ENCODE data around the gene MIOX.

The MIOX gene

DNA sequence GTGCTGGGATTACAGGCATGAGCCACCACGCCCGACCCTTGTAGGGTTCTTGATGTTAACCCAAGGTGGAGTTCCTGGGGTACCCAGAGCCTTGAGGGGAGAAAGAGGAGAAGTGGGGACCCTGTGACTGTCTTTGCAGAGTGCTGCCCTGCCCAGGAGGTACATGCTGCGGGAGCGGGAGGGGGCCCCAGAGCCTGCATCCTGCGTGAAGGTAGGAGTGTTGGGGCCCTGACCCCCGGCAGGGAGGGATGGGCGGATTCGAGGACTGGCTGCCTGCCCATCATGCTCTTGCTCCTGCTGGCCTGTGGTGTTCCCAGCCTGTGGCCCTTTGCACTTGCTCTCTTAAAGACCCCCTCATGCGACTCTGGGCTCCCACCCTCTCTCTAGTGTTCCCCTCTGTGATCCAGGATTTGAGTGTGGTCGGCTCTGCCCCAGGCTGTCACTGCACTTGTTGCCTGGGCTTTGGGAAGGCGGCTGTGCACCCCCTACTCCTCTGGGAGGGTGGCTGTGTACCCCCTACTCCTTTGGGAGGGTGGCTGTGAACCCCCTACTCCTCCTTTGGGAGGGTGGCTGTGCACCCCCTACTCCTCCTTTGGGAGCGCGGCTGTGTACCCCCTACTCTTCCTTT is 34.3 kb downstream of the MIOX start:
- no peak for DNase-seq

DNA sequence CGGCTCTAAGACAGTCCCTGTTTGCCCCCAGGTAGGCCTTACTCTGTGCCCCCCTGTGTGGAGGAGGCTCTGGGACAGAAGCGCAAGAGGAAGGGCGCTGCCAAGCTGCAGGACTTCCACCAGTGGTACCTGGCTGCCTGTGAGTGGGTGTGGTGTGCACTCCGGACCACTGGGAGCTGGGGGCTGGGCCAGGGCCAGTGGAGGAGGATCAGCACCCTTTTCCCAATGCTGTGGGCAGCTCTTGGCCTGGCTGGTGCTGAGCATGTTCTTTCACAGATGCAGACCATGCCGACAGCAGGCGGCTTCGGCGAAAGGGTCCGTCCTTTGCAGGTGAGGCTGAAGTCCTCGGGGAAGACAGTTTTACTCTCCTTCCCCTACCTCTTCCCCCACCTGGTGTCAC is 35.1 kb downstream of the MIOX start:
- DNase-seq = no peak

DNA sequence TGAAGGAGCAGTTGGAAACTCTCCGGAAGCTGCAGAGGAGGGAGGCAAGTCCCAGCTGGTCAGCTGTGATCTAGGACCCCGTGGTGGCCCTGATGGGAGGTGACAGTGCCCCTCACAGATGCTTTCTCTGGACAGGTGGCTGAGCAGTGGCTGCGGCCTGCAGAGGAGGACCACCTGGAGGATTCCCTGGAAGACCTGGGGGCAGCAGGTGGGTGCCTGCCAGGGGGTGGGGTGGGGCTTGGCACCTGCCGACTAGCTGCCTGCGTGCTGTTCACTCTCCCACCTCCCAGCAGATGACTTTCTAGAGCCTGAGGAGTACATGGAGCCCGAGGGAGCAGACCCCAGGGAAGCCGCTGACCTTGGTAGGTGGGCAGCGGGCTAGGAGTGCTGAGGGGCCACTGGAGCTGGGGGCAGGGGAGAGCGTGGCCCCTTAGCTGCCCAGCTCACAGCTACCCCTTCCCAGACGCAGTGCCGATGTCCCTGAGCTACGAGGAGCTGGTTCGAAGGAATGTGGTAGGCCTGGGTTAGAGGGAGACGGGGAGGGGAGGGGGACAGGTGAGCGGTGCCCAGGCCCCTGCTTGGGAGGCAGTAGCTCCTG is 35.6 kb downstream of the MIOX start:
- DNase-seq = no peak

DNA sequence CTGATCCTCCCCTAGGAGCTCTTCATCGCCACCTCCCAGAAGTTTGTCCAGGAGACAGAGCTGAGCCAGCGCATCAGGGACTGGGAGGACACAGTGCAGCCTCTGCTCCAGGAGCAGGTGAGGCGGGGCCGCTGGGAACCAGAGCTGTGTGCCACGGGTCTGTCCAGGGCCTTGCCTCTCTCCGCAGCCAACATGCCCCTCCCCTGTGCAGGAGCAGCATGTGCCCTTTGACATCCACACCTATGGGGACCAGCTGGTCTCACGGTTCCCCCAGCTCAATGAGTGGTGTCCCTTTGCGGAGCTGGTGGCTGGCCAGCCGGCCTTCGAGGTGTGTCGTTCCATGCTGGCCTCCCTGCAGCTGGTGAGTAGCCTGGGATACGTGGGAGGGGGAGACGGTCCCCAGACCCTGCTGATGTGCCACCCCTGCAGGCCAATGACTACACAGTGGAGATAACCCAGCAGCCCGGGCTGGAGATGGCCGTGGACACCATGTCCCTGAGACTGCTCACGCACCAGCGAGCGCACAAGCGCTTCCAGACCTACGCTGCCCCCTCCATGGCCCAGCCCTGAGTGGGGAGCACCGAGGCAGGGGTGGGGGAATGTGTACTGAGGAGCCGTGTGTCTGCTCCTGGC is 36.3 kb downstream of the MIOX start:
- no peak for DNase-seq

DNA sequence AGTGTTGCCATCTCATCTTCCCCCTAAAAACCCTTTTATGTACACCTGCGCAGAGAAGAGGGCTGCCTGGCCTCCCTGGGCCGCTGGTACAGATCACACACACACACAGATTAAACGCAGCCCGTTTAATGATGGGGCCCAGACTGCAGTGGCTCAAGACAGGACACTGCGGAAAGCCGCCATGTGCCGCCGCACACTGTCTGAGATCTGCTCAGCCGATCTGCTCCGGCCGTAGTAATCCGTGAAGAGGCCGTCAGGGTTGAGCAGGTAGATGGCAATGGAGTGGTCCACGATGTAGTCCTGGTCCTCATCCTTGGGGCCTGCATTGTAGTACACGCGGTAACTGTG is 36.8 kb downstream of the MIOX start:
- no peak for DNase-seq

DNA sequence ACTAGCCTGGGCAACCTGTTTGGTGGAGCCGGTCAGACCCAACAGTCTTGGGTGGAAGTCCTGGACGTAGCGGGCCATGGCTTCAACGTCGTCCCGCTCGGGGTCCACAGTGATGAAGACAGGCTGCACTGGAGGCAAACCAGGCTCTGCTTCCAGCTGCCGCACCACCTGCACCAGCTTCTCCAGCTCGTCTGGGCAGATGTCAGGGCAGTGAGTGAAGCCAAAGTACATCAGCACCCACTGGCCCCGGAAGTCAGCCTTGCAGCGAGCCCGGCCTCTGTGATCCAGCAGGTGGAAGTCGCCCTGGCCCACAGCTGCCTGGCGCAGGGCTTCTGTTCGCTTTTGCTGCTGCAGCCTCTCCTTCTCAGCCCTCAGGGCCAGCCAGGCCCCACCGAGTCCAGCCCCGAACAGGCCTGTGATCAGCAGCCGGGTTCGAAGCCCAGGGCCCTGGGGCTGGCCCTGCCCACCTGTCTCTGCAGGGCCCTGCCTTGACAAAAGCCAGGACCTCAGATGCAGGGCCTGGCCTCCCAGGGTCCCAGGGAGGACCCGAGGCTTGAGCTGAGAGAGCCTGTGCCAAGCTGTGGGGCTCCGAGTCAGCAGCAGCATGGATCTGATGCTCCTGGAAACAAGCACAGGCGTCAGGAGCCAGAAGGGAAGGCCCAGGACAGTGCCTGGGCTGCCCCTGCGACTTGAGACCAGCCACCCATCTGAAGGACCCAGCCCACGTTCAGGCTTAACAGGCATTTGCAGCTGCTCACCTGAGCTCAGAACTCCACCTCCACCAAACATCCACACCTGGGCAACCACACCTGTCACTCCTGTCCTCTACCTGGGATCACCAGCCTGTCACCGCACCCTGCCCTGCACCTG is 37.4 kb downstream of the MIOX start:
- DNase-seq = no peak

DNA sequence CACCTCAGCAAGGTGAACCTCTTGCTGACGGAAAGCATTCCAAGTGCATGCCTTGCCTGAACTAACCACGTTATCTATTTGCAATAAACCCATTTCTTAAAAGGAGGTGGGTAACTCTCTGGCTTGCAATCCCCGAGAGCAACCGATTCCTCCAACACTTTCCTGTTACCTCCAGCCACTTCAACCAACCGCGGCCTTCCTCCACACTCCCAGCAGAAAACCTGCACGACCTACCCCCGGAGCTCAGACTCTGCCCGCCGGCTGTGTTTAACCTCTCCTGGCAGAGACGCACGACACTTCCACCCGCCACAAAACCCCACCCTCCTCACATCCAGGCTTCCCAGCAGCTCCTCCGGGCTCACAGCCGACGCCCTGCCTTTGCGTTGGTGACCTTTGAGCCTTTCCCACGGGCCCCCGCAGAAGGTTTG is 38.0 kb downstream of the MIOX start:
- no peak for DNase-seq

DNA sequence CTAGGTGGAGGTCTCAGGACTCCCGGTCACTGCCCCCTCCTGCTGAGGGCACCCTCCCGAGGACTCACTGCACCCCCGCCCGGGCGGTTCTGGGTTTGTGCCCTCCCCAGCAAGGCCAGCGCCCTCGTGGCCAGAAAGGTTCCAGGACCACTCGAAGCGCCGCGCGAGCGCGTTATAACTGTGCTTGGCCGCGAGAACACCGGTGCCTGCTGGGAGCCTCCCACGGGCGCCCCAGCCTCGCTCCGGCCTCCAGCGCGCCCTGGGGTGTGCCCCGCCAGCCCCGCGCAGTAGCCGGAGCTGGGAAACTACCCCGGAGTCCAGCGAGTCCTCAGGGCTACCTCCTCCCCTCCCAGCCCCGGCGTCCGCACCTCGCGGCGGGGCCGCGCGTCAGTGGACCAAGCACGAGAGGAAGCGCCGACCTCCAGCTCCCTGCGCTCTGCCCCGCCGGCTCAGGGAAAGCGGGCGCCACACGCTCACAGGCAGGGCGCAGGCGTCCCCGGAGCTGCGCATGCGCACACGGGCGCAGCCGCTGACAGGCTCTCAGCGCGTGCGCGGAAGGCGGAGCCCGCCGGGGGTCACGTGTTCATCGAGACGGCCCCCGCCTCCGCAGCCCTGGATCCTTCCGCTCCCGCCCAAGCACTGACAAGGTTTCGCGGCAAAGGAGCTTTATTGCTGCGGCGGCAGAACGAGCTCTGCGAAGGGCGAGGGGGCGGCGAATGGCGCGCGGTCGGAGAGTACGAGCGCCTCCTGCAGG is 38.6 kb downstream of the MIOX start, which contains the start of gene SCO2:
Gene SCO2, minus strand, starts transcription at position 495 of the 754 bp plus-strand sequence. CDS start 1,187 bp downstream, outside the sequence.
- peak; percentile 93 for DNase-seq

DNA sequence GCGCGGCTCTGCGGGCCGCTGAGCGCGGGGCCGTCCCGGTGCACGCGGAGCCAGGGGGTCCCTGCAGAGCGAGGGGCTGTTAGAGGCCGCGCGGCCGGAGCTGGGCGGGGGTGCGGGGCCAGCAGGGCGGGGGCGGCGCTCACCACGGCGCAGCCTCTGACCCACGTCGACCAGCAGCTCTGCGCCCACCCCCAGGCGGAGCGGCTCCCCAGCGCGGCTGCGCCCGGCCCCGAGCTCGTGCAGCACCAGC is 39.1 kb downstream of the MIOX start:
- no peak for DNase-seq

DNA sequence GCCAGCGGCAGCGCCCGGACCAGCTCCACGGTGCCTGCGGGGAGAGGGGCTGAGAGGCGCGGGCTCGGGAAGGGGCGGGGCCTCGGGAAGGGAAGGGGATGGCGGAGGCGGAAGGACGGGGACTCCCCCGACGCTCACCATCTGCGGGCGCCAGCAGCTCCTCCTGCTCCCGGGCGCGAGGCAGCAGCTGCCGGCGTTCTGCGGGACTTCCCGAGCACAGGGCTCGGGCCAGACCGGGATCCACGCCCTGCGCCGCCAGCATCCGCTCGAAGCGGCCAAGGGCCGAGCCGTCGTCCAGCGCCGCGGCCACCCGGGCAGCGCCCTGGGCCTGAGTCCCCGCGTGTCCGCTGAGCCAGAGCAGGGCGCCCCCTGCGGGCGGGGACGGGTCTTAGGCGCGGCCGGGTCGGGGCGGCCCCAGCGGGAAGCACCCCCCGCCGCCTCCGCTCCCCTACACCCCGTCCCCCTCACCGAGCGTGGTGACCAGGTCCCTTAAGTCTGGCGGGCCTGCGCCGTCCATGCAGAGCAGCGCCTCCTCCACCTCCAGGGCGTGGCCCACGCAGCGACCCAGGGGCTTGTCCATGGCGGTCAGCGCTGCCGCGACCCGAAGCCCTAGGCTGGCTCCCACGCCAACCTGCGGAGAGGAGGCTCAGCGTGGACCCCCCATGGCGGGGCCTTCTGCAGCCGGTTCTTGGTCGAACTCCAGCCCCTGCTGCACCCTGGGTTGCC is 39.6 kb downstream of the MIOX start:
- DNase-seq = no peak

DNA sequence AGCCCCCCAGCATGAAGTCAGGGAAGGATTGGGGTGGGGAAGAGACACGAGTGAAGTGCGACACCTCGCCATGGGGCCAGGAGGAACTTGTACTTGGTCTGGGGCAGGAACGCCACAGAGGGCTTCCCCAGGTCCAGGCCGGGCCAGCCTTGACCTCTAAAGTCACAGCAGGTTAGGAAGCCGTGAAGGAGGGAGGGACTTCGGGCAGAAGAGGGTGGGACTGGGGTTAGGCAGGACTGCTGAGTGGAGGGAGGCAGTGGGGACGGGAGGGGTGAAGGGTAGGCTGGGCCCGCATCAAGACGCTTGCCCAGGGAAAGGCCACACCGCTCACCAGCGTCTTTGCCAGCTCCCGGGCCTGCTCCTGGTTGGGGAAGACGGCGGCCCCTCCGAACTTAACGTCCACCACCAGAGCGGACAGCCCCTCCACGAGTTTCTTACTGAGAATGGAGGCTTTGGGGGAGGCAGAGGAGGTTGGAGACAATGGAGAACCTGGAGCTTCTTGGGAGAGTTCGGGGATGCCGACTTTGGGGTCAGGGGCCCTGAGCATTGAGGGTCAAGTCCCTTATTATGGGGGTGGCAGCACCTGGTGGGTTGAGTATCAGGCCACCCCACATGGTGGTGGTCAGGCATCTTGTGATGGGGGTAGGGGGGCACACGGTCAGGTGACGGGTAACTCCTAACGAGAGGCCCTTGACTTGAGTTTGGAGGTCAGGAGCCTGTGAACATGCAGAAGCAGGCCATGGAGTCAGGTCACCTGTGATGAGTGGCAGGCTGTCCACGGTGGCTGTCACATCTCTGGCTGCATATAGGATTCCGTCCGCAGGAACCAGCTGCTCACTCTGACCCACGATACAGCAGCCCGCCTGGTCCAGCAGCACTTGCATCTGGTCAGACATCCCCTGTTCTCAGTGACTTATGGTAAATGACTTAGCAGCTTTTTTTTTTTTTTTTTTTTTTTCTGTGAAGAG is 40.5 kb downstream of the MIOX start:
- no peak for DNase-seq

DNA sequence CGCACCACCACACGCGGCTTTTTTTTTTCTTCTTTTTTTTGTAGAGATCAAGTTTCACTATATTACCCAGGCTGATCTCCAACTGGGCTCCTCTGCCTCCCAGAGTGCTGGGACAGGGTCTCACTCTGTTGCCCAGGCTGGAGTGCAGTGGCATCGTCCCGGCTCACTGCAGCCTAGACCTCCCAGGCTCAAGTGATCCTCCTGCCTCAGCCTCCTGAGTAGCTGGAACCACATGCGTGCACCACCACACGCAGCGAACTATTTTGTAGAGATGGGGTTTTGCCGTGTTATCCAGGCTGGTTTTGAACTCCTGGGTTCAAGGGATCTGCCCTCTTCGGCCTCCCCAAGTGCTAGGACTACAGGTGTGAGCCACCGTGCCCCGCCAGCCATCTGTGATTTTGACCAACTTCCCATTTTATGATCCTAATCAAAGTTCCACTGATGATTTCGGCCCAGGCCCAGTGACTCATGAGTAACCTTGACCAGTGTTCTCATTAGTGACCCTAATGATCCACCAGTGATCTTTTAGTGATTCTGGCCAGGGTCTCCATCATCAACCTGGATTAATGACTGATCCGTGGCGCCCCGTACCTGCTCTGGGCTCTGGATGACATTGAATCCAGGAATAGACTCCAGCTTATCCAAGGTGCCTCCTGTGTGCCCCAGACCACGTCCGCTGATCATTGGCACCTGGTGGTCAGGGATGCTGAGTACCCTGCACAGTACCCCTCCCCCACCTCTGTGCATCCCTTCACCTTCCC is 41.4 kb downstream of the MIOX start:
- DNase-seq = no peak

DNA sequence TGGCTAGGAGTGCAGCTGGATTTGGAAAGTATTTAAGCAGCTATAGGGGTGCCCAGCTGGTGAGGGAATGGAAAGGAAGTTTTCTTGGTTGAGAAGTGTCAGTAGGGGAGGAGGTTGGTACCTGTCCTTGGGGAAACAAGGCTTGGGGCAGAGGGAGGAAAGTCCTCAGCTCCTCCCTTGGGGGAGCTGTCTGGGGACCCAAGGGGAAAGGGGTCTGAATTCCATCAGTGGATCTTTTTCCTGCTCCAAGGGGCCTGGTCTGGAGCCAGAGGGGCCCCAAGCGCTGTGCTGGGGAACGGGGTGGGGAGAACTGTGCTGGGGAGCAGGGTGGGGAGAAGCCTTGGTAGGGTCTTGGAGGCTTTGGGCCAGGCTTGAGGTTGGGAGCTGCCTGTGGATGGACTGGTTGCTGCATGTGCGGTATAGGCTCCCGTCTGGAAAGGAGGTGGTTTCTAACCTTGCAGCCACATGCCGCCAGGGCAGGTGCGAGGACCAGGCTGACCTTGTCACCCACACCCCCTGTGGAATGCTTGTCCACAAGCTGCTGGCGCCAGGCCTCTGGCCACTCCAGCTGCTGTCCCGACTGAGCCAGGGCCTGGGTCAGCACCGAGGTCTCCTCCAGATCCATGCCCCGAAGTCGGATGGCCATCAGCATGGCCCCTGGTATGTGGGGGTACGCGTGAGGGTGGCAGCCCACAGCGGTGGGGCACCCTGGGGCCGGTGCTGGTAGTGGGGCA is 42.2 kb downstream of the MIOX start:
- no peak for DNase-seq

DNA sequence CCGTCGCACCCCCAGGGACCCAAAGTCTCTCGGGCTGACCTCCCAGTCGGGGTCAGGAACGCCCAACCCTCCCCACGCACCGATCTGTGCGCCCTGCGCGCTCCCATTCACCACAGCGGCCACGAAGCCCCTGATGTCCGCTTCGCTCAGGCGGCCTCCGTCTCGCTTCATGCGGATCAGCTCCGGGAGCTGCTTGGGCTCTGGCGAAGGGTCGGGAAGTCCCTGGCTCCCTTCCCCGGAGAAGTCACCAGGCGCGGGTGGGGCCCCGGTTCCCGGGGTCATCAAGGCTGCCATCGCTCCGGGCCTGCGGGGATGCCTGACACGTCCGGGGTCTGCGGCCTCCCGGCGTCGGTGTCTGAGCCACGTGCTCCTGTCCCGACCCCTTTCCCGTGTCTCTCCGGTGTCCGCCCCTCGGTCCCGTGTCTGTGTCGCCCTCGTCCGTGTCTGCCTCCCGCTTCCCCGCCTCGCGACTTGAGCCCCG is 42.8 kb downstream of the MIOX start:
- no peak for DNase-seq

DNA sequence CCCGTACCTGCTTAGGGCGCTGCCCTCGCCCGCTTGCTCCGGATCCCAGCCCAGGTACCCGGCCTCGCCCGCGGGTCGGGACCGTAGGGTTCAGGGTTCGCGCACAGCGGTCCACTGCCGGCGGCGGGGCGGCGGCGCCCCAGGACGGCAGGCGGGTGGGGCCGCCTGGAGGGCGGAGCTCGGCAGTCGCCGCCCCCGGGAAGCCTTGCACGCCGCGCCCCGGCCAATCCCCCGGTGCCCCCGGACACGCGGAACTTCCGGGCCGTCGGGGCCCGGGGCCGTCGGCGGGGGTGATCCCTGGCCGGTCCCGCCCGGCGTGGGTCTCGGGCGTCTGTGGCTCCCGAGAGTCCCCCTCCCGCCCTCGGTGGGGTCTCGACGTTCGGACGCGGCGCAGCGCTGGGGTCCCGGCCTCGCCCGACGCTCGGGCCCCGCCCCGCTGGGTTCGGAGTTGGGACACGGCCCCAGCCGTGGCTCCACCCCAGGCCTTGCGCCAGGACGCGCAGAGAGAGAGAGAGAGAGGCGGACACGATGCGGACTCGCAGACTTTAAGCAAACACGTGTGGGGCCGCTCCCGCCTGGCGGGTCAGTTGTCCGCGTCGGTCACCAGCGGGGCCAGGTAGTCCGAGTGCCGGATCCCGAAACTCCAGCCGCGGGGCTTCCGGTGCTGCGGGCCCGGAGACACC is 43.4 kb downstream of the MIOX start, which contains the start of gene TYMP:
Gene TYMP, minus strand, starts transcription at position 116 of the 683 bp plus-strand sequence. CDS start 303 bp downstream, outside the sequence.
- DNase-seq = no peak

DNA sequence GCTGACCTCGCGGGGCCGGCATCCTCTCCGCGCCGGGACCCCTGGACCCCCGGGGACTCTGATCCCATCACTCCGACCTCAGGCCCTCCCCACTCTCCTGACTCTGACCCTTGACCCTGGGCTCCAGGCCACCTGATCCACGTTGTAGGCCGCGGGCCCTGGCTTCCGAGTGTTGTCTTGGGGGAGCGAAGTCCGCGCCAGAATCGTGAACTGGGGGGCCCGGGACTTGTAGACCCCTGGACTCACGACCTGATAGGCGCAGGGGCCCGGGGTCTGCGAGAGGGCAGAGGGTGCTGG is 43.9 kb downstream of the MIOX start:
- DNase-seq = no peak

DNA sequence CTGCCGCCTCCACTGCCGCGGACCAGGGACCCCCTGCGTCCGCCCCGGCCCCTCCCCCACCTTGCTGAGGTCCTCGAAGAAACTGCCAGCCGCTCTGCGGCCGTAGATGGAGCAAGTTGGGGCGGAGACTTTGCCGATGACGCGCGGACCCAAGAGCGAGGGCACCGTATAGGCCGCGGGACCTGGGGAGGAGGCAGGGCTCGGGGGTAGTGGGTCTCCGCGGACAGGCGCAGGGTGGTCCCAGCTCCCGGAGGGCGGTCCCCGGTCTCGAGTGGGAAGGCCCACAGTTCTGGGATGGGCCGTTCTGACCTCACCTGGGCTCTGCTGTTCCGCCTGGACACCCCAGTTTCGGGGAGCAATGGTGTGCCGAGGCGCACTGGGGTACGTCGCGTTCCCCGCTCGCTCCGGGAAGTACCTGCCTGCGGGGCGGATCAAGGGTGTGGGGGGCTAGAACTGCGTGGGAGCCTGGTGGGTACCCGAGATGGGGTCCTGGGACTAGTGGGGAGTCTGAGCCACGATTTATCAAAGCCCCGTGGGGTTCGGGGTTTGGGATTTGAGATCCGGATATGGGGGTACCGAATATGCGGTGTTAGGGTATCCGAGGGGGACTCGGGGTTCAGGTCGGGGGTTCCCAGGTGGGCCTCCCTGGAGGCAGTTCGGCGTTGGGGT is 44.4 kb downstream of the MIOX start:
- DNase-seq = no peak

DNA sequence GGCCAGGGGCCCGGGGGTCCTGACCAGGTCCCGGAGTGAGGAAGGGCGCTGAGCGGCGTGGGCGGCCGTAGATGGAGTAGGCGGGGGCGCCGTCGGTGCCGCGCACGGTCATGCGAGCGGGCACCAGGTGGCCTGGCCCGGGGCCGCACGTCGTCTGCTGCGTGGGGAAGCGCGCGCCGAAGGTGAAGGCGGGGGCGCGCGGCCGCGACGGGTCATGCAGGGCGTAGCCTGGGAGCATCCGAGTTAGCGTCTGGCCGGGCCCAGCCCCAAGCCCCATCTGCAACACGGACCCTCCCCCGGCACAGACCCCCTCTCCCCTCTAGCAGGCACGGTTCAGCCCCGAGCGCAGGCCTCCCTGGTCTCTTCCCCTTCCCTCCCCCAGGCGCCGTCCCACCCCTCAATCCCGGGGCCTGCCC is 44.9 kb downstream of the MIOX start:
- no peak for DNase-seq

Data from NCI-H1048 (cell line).